CD4-positive, alpha-beta memory T cell (primary cell): ENCODE measurements around the gene CACNA1C. TPM values are rescaled to one million over a fixed set of nuclear protein-coding genes. Genes with fewer than 3 reads are reported as not detected.
A peak's percentile ranks its signal among the peaks of the same experiment; 100 is the strongest.

ENCODE experiments used
- CTCF ChIA-PET: fragments of 350-600 bp; sonication (Branson Sonifier 250); formaldehyde crosslinking; loops from one replicate; lab custom pipeline; 2021; ENCODE audit warnings: inconsistent platforms; ENCODE audit not compliant: partially characterized antibody; lab: Charles Lee
- POLR2A ChIA-PET: fragments of 350-600 bp; sonication (Branson Sonifier 250); formaldehyde crosslinking; loops from one replicate; lab custom pipeline; 2021; ENCODE audit not compliant: partially characterized antibody; lab: Charles Lee
- DNase-seq, 5 donors: peaks; one replicate each; pipeline versions ENCODE4 v3.0.0 to v3.0.0-alpha.2; 2020 to 2022; ENCODE audit warnings: mixed read lengths in 1 of 5
- H3K27ac ChIP-seq: one replicate; pipeline ENCODE4 v1.7.0; 2013; ENCODE audit warnings: low read depth, low read length
- H3K27me3 ChIP-seq: 2 replicates; pipeline ENCODE4 v1.7.0; 2013; ENCODE audit warnings: mild to moderate bottlenecking, low read length, moderate library complexity; ENCODE audit not compliant: insufficient read depth
- H3K36me3 ChIP-seq: 2 replicates; pipeline ENCODE4 v1.7.0; 2013; ENCODE audit warnings: mild to moderate bottlenecking, low read length, moderate library complexity; ENCODE audit not compliant: insufficient read depth
- H3K4me1 ChIP-seq: 2 replicates; pipeline ENCODE4 v1.7.0; 2013; ENCODE audit warnings: mild to moderate bottlenecking, low read length, moderate library complexity; ENCODE audit not compliant: insufficient read depth
- H3K4me3 ChIP-seq, 2 donors: one replicate each; pipeline ENCODE4 v1.7.0; 2013; ENCODE audit warnings: low read length in 2 of 2, mild to moderate bottlenecking in 1 of 2
- H3K9me3 ChIP-seq, 2 donors: one replicate each; pipeline ENCODE4 v1.7.0; 2013; ENCODE audit warnings: low read length in 2 of 2, control low read depth in 1 of 2; ENCODE audit not compliant: control insufficient read depth in 1 of 2
- H3K27ac Mint-ChIP-seq, 7 donors: one replicate each; pipeline ENCODE4 v1.8.0; 2020 to 2021; ENCODE audit warnings: mixed read lengths in 7 of 7, mild to moderate bottlenecking in 6 of 7, inconsistent platforms in 3 of 7, moderate library complexity in 3 of 7
- H3K27me3 Mint-ChIP-seq, 2 donors: one replicate each; pipeline ENCODE4 v1.8.0; 2020 to 2021; ENCODE audit warnings: mixed read lengths in 2 of 2
- H3K36me3 Mint-ChIP-seq, 2 donors: one replicate each; pipeline ENCODE4 v1.8.0; 2020 to 2021; ENCODE audit warnings: mixed read lengths in 2 of 2, inconsistent platforms in 1 of 2, mild to moderate bottlenecking in 1 of 2
- H3K4me1 Mint-ChIP-seq, 4 donors: one replicate each; pipeline ENCODE4 v1.8.0; 2020 to 2021; ENCODE audit warnings: mixed read lengths in 4 of 4, mild to moderate bottlenecking in 1 of 4
- H3K4me3 Mint-ChIP-seq, 8 donors: one replicate each; pipeline ENCODE4 v1.8.0; 2020 to 2021; ENCODE audit warnings: mixed read lengths in 8 of 8, mild to moderate bottlenecking in 7 of 8, moderate library complexity in 6 of 8, inconsistent platforms in 3 of 8
- H3K9me3 Mint-ChIP-seq, 8 donors: one replicate each; pipeline ENCODE4 v1.8.0; 2020 to 2021; ENCODE audit warnings: mixed read lengths in 8 of 8, mild to moderate bottlenecking in 5 of 8, inconsistent platforms in 3 of 8, moderate library complexity in 1 of 8
- intact Hi-C: fragments of 100-400 bp; cut with micrococcal nuclease; formaldehyde crosslinking; loops from one replicate; pipeline ENCODE4 v1.15.1; 2023
- polyA plus RNA-seq, 2 donors: library from polyadenylated mRNA; unstranded; fragments of 300-500 nt; fragmentation: Illumina TruSeq; gene quantifications; one replicate each; pipeline ENCODE4 v1.2.3, GENCODE V29; 2021
- total RNA-seq, 2 experiments: library from RNA; stranded (reverse); gene quantifications; one replicate each; pipeline ENCODE4 v1.2.3, GENCODE V29; 2021

Gene CACNA1C
- total and polyA plus RNA-seq, 4 experiments from 2014 or later: 0.05 to 0.21 (median 0.07) TPM

GRCh38 chr12:2563709-2564108 lies 510.9 kb downstream of the CACNA1C start:
- no peaks in the 10 kb centered on the region for H3K9me3 Mint-ChIP-seq
- intact Hi-C loops: no loop called here
- H3K27ac ChIP-seq: no peak overlapping the region
- H3K36me3 ChIP-seq: no peaks in the 10 kb centered on the region
- H3K27me3 ChIP-seq: no peaks in the 10 kb centered on the region
- H3K36me3 Mint-ChIP-seq: no peaks in the 10 kb centered on the region
- ChIA-PET POLR2A (no interaction called here), CTCF (no interaction called here)
- DNase-seq: no peak
- peaks cover 3 to 5% of the 10 kb centered on the region in 2 donors for H3K27me3 Mint-ChIP-seq
- H3K4me1 Mint-ChIP-seq: no peaks in the 10 kb centered on the region
- H3K4me3 ChIP-seq: no peak overlapping the region
- H3K27ac Mint-ChIP-seq: no peak overlapping the region
- no peaks in the 10 kb centered on the region for H3K9me3 ChIP-seq
- no peak overlapping the region for H3K4me3 Mint-ChIP-seq
- H3K4me1 ChIP-seq: no peaks in the 10 kb centered on the region

- DNase-seq: no peak
- H3K4me1 ChIP-seq: no peaks in the 10 kb centered on the region
- H3K4me1 Mint-ChIP-seq: no peaks in the 10 kb centered on the region
- intact Hi-C loops: no loop called here
- ChIA-PET CTCF (no interaction called here), POLR2A (no interaction called here)
- no peak overlapping the region for H3K4me3 Mint-ChIP-seq
- H3K27ac Mint-ChIP-seq: no peak overlapping the region
- H3K4me3 ChIP-seq: no peak overlapping the region
- H3K27me3 Mint-ChIP-seq: peaks cover 3 to 5% of the 10 kb centered on the region in 2 donors
- H3K36me3 ChIP-seq: no peaks in the 10 kb centered on the region
- H3K27me3 ChIP-seq: no peaks in the 10 kb centered on the region
- H3K9me3 Mint-ChIP-seq: no peaks in the 10 kb centered on the region
- no peaks in the 10 kb centered on the region for H3K9me3 ChIP-seq
- H3K36me3 Mint-ChIP-seq: no peaks in the 10 kb centered on the region
- H3K27ac ChIP-seq: no peak overlapping the region
Measured at GRCh38 chr12:2566161-2566560, 513.4 kb downstream of the CACNA1C start.

GRCh38 chr12:2567711-2568110 lies 514.9 kb downstream of the CACNA1C start:
- H3K27ac ChIP-seq: no peak overlapping the region
- no peak overlapping the region for H3K4me3 ChIP-seq
- no peaks in the 10 kb centered on the region for H3K9me3 Mint-ChIP-seq
- no peak for DNase-seq
- H3K36me3 Mint-ChIP-seq: no peaks in the 10 kb centered on the region
- H3K36me3 ChIP-seq: no peaks in the 10 kb centered on the region
- no peak overlapping the region for H3K4me3 Mint-ChIP-seq
- H3K27ac Mint-ChIP-seq: no peak overlapping the region
- H3K4me1 ChIP-seq: no peaks in the 10 kb centered on the region
- ChIA-PET POLR2A (no interaction called here), CTCF (no interaction called here)
- H3K9me3 ChIP-seq: no peaks in the 10 kb centered on the region
- peaks cover 3 to 4% of the 10 kb centered on the region in 2 donors for H3K27me3 Mint-ChIP-seq
- intact Hi-C loops: no loop called here
- no peaks in the 10 kb centered on the region for H3K27me3 ChIP-seq
- H3K4me1 Mint-ChIP-seq: no peaks in the 10 kb centered on the region

- intact Hi-C loops: no loop called here
- Histone ChIP-seq H3K9me3 (no peaks in the 10 kb centered on the region), H3K4me1 (no peaks in the 10 kb centered on the region), H3K27ac (no peak overlapping the region), H3K36me3 (no peaks in the 10 kb centered on the region), H3K27me3 (no peaks in the 10 kb centered on the region), H3K4me3 (no peak overlapping the region)
- ChIA-PET CTCF (interaction anchor here (0.9 kb wide), 1 partner anchor 14 kb away, joined by 4 read pairs; no protein-coding TSS in a partner anchor), POLR2A (no interaction called here)
- H3K4me1 Mint-ChIP-seq: no peaks in the 10 kb centered on the region
- H3K4me3 Mint-ChIP-seq: no peak overlapping the region
- DNase-seq: no peak
- H3K27ac Mint-ChIP-seq: no peak overlapping the region
- H3K9me3 Mint-ChIP-seq: peaks cover 0 to 3% (median 0%) of the 10 kb centered on the region in 8 donors
- H3K27me3 Mint-ChIP-seq: peaks cover 6 to 17% of the 10 kb centered on the region in 2 donors
- H3K36me3 Mint-ChIP-seq: no peaks in the 10 kb centered on the region
Measured at GRCh38 chr12:2570562-2570961, 517.8 kb downstream of the CACNA1C start.

GRCh38 chr12:2574355-2574935 lies 521.7 kb downstream of the CACNA1C start:
- Histone ChIP-seq H3K4me1 (no peaks in the 10 kb centered on the region), H3K27me3 (no peaks in the 10 kb centered on the region), H3K27ac (no peak overlapping the region), H3K9me3 (no peaks in the 10 kb centered on the region), H3K4me3 (no peak overlapping the region), H3K36me3 (no peaks in the 10 kb centered on the region)
- ChIA-PET CTCF (interaction anchor here (0.9 kb wide), 1 partner anchor 10 kb away, joined by 3 read pairs; no protein-coding TSS in a partner anchor), POLR2A (no interaction called here)
- Mint-ChIP-seq H3K27ac (no peak overlapping the region), H3K36me3 (no peaks in the 10 kb centered on the region), H3K27me3 (peaks cover 7 to 26% of the 10 kb centered on the region in 2 donors), H3K4me1 (no peaks in the 10 kb centered on the region), H3K4me3 (no peak overlapping the region), H3K9me3 (peaks cover 0 to 3% (median 0%) of the 10 kb centered on the region in 8 donors)
- DNase-seq: no peak
- intact Hi-C loops: no loop called here

GRCh38 chr12:2575245-2575644 lies 522.5 kb downstream of the CACNA1C start:
- Histone ChIP-seq H3K36me3 (no peaks in the 10 kb centered on the region), H3K4me1 (no peaks in the 10 kb centered on the region), H3K4me3 (no peak overlapping the region), H3K9me3 (no peaks in the 10 kb centered on the region), H3K27me3 (no peaks in the 10 kb centered on the region), H3K27ac (no peak overlapping the region)
- Mint-ChIP-seq H3K4me1 (no peaks in the 10 kb centered on the region), H3K9me3 (peaks cover 0 to 3% (median 0%) of the 10 kb centered on the region in 8 donors), H3K4me3 (no peak overlapping the region), H3K27ac (peak overlapping the region in 1 of 7 donors; percentile 26), H3K27me3 (peaks cover 7 to 26% of the 10 kb centered on the region in 2 donors), H3K36me3 (no peaks in the 10 kb centered on the region)
- ChIA-PET POLR2A (no interaction called here), CTCF (no interaction called here)
- no peak for DNase-seq
- intact Hi-C loops: no loop called here

GRCh38 chr12:2578211-2578610 lies 525.4 kb downstream of the CACNA1C start:
- intact Hi-C loops: no loop called here
- CTCF ChIA-PET: no interaction called here
- H3K27me3 Mint-ChIP-seq: peaks cover 20 to 39% of the 10 kb centered on the region in 2 donors

More at GRCh38 chr12:2578211-2578610, 525.4 kb downstream of the CACNA1C start:
- Mint-ChIP-seq H3K4me3 (no peak overlapping the region), H3K4me1 (peaks cover 0 to 4% (median 0%) of the 10 kb centered on the region in 4 donors), H3K36me3 (no peaks in the 10 kb centered on the region), H3K27ac (no peak overlapping the region), H3K9me3 (peaks cover 0 to 3% (median 0%) of the 10 kb centered on the region in 8 donors)
- no peaks in the 10 kb centered on the region for H3K36me3 ChIP-seq
- peaks cover 1% of the 10 kb centered on the region for H3K4me1 ChIP-seq
- no peak overlapping the region for H3K27ac ChIP-seq
- no peak overlapping the region for H3K4me3 ChIP-seq
- H3K27me3 ChIP-seq: no peaks in the 10 kb centered on the region
- DNase-seq: no peak
- POLR2A ChIA-PET: no interaction called here
- H3K9me3 ChIP-seq: no peaks in the 10 kb centered on the region
